Measurements from ENCODE around the gene CES5A.

The CES5A gene

DNA sequence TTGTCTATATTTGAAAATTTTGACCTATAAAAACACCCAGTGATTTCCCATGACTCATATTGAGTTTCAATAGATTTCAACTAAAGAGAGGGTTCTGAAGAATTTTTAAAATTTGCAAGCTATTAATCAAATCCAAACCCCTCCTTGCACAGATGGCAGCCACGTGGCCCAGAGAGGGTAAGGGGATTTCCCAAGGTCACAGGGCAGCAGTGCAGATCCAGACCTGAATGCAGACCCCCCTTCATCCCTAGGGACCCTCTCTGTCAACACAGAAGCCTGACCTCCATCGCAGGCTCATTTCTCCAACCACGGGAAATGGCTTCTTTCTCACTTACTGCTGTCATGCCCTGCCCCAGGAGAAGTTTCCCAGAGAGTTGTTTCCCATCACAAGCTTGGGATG lies 24.7 kb upstream of the CES5A start:
- Mint-ChIP-seq H3K9me3 (peaks cover 32% of the 10 kb centered on the region), H3K27me3 (ENCODE audit: low read depth) (no peaks in the 10 kb centered on the region), H3K36me3 (ENCODE audit: low read depth) (no peaks in the 10 kb centered on the region), H3K4me3 (no peak overlapping the region), H3K27ac (no peak overlapping the region), H3K4me1 (peaks cover 11% of the 10 kb centered on the region)
- no peak for TF ChIP-seq CTCF (IDR thresholded peaks at IDR 0.05; ENCODE audit: unreplicated experiment in 3 of 3)

DNA sequence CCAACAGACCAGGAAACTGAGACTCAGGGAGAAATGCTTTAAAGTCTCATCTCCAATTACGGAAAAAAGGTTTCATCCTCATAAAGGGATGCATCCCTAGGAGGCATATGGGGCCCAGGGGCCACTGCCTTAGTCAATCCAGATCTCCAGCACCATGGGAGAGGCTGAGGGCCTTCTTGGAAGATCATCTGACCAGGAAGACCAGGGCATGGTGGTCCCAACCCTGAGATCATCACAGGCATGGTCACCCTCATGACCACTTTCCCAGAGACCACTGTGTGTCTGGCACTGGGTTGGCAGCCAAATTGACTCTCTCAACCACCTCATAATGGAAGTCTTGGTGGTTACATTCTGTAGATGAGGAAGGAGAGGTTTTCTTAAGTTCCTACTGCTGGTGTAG lies 23.4 kb upstream of the CES5A start:
- TF ChIP-seq CTCF (IDR thresholded peaks at IDR 0.05; ENCODE audit: unreplicated experiment in 3 of 3): no peak
- peaks cover 24% of the 10 kb centered on the region for H3K9me3 Mint-ChIP-seq
- H3K36me3 Mint-ChIP-seq (ENCODE audit: low read depth): no peaks in the 10 kb centered on the region
- no peak overlapping the region for H3K27ac Mint-ChIP-seq
- peaks cover 11% of the 10 kb centered on the region for H3K4me1 Mint-ChIP-seq
- H3K4me3 Mint-ChIP-seq: no peak overlapping the region
- no peaks in the 10 kb centered on the region for H3K27me3 Mint-ChIP-seq (ENCODE audit: low read depth)

GRCh38 chr16:55892821-55893220 lies 17.6 kb upstream of the CES5A start:
- Mint-ChIP-seq H3K27ac (no peak overlapping the region), H3K27me3 (ENCODE audit: low read depth) (no peaks in the 10 kb centered on the region), H3K4me1 (no peaks in the 10 kb centered on the region), H3K4me3 (no peak overlapping the region), H3K9me3 (peaks cover 47% of the 10 kb centered on the region), H3K36me3 (ENCODE audit: low read depth) (no peaks in the 10 kb centered on the region)
- TF ChIP-seq CTCF (IDR thresholded peaks at IDR 0.05; ENCODE audit: unreplicated experiment in 3 of 3): no peak

GRCh38 chr16:55889518-55889917 lies 14.3 kb upstream of the CES5A start:
- no peaks in the 10 kb centered on the region for H3K4me1 Mint-ChIP-seq
- no peak overlapping the region for H3K4me3 Mint-ChIP-seq
- H3K27ac Mint-ChIP-seq: no peak overlapping the region
- TF ChIP-seq CTCF (IDR thresholded peaks at IDR 0.05; ENCODE audit: unreplicated experiment in 3 of 3): no peak
- no peaks in the 10 kb centered on the region for H3K36me3 Mint-ChIP-seq (ENCODE audit: low read depth)
- H3K9me3 Mint-ChIP-seq: peaks cover 32% of the 10 kb centered on the region
- peaks cover under 1% of the 10 kb centered on the region for H3K27me3 Mint-ChIP-seq (ENCODE audit: low read depth)

GRCh38 chr16:55888546-55888945 lies 13.4 kb upstream of the CES5A start:
- H3K4me3 Mint-ChIP-seq: no peak overlapping the region
- H3K9me3 Mint-ChIP-seq: peaks cover 31% of the 10 kb centered on the region
- no peak for TF ChIP-seq CTCF (IDR thresholded peaks at IDR 0.05; ENCODE audit: unreplicated experiment in 3 of 3)
- no peaks in the 10 kb centered on the region for H3K4me1 Mint-ChIP-seq
- peaks cover 5% of the 10 kb centered on the region for H3K27me3 Mint-ChIP-seq (ENCODE audit: low read depth)
- no peaks in the 10 kb centered on the region for H3K36me3 Mint-ChIP-seq (ENCODE audit: low read depth)
- H3K27ac Mint-ChIP-seq: no peak overlapping the region

- TF ChIP-seq CTCF (IDR thresholded peaks at IDR 0.05; ENCODE audit: unreplicated experiment in 3 of 3): no peak
- Mint-ChIP-seq H3K27ac (peak overlapping the region in 1 of 3 experiments; percentile 57), H3K27me3 (ENCODE audit: low read depth) (peaks cover 11% of the 10 kb centered on the region), H3K4me1 (peaks cover 10% of the 10 kb centered on the region), H3K4me3 (no peak overlapping the region), H3K36me3 (ENCODE audit: low read depth) (no peaks in the 10 kb centered on the region), H3K9me3 (no peaks in the 10 kb centered on the region)
Measured at GRCh38 chr16:55876854-55877253, 1.7 kb upstream of the CES5A start.

Data from nephron (organoid).